GM13977 (cell line): ENCODE results near the gene ZBTB7C.
A peak's percentile ranks its signal among the peaks of the same experiment; 100 is the strongest.

Experiments used
- DNase-seq: peaks from one replicate; pipeline ENCODE4 v3.0.0; 2012; ENCODE audit warnings: low spot score
- in situ Hi-C: fragments of 300-500 bp; cut with MboI; formaldehyde crosslinking; loops from one replicate; pipeline ENCODE4 v1.12.0; 2022; ENCODE audit warnings: low sequenced_read_pairs, low pct_unique_long_range_greater_than_20kb, mixed read lengths, inconsistent platforms; ENCODE audit not compliant: unreplicated experiment
- TF ChIP-seq, protein P1 (sequence below): IDR thresholded peaks from 2 replicates; pipeline ENCODE4 v1.5.1; 2012; ENCODE audit warnings: mild to moderate bottlenecking, control low read depth; ENCODE audit not compliant: insufficient read depth; ENCODE audit errors: extremely low read depth, missing control alignments

ZBTB7C gene

DNA sequence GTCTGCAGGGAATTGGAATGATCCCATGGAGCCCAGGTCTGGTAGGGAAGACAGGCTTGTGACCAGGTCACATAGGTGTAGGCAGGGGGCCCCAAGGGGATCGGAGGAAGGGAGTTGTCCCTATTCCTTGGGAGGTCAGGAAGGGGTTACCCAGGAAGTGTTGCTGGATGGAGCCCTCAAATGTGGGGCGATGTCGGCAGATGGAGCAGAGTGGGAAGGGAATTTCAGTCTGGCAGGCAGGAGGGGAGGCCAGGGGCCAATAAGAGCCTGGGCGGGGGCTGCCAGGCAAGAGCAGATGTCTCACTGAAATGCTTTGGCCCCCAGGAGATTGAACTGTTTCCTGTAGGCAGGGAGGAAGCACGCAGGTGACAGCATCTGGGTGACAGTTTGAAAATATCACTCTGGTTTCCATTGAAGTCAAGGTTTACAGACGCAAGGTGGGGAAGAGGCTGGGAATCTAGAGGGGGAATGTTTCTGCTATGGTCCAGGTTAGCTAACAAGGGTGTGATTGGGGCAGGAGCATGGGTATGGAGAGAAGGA lies 397.2 kb downstream of the ZBTB7C start:
- in situ Hi-C loops = no loop called here
- no peak for DNase-seq
- TF ChIP-seq, protein P1, sequence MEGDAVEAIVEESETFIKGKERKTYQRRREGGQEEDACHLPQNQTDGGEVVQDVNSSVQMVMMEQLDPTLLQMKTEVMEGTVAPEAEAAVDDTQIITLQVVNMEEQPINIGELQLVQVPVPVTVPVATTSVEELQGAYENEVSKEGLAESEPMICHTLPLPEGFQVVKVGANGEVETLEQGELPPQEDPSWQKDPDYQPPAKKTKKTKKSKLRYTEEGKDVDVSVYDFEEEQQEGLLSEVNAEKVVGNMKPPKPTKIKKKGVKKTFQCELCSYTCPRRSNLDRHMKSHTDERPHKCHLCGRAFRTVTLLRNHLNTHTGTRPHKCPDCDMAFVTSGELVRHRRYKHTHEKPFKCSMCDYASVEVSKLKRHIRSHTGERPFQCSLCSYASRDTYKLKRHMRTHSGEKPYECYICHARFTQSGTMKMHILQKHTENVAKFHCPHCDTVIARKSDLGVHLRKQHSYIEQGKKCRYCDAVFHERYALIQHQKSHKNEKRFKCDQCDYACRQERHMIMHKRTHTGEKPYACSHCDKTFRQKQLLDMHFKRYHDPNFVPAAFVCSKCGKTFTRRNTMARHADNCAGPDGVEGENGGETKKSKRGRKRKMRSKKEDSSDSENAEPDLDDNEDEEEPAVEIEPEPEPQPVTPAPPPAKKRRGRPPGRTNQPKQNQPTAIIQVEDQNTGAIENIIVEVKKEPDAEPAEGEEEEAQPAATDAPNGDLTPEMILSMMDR = no peak

DNA sequence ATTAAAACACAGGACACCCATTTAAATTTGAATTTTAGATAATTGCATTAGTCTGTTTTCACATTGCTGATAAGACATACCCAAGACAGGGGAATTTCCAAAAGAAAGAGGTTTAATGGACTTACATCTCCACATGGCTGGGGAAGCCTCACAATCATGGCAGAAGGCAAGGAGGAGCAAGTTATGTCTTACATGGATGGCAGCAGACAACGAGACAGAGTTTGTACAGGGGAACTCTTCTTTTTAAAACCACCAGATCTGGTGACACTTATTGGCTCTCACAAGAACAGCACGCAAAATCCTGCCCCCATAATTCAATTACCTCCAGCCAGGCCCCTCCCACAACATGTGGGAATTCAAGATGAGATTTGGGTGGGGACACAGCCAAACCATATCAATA lies 398.9 kb downstream of the ZBTB7C start:
- in situ Hi-C loops = no loop called here
- TF ChIP-seq, protein P1 = no peak
- DNase-seq = no peak

GRCh38 chr18:48009116-48009745 lies 400.0 kb downstream of the ZBTB7C start:
- no peak for DNase-seq
- in situ Hi-C loops = no loop called here
- TF ChIP-seq, protein P1 = no peak

DNA sequence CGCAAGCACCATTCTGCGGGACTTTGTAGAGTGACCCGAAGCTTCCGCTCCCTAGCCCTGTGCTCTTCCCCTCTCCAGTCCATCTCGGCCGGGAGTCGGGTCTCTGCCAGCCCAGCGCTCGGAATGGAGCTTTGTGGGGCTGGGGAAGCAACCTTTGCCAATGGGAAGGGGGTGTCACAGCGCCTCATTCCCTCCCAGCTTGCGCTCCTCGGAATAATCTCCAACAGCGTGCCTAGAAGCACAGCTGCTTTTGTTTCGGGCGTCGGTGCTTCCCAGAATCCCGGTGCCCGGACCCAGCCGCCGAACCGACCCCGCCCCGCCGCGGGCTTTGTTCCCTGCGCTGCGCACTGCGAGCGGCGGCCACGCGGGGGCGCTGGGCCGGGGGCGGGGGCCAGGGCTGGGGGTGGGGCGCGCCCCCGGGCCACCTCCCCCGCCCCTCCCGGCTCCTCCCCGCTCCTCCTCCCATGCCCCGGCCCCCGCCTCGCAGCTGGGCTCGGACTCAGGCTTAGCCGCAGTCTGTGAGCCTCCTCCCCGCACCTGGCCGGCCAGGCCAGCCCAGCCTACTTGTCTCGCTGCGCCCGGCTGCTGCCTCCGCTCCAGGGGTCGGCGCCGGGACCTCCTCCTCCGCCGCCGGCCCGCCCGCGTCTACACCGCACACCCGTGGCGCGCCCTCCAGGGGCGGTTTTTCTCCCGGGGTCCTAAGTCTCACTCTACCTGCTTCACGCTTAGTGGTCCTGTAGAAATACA lies 401.1 kb downstream of the ZBTB7C start:
- TF ChIP-seq, protein P1 = peak; percentile 48
- in situ Hi-C loops = no loop called here
- peak; percentile 89 for DNase-seq

DNA sequence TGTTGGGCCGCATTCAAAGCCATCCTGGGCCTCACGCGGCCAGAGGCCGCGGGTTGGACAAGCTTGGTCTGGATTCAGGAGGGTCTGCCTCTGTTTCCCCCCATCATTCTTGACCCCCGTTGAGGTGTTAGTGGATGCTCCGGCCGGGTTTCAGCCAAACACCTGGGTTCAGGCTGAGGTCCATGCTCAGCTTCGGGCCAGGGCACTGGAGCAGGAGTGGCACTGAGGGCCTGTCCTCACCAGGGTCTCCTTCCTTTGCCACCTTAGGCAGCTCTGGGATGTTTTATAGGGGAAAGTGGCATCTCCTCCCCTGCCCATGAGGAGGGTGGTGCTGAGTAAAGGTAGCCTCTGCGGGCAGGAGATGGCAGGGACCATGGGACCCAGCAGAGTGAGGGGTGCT lies 401.8 kb downstream of the ZBTB7C start:
- TF ChIP-seq, protein P1 = no peak
- in situ Hi-C loops = no loop called here
- DNase-seq = no peak

GRCh38 chr18:48006415-48007175 lies 402.6 kb downstream of the ZBTB7C start:
- in situ Hi-C loops = no loop called here
- DNase-seq = no peak
- TF ChIP-seq, protein P1 = no peak
